ENCODE data around the gene FIG4.
"Not testable (repeated sequence)": the region's sequence is repeated elsewhere in the genome, so short reads cannot be mapped to it uniquely, and the experiment has no call there.

The FIG4 gene

GRCh38 chr6:109840796-109841195 is 149.7 kb downstream of the FIG4 start:
- no peak for TF ChIP-seq CTCF (conservative IDR thresholded peaks at IDR 0.05)
- no peak overlapping the region for H3K27ac ChIP-seq

GRCh38 chr6:109841869-109842268 is 150.8 kb downstream of the FIG4 start:
- TF ChIP-seq CTCF (conservative IDR thresholded peaks at IDR 0.05) = no peak
- H3K27ac ChIP-seq = no peak overlapping the region

DNA sequence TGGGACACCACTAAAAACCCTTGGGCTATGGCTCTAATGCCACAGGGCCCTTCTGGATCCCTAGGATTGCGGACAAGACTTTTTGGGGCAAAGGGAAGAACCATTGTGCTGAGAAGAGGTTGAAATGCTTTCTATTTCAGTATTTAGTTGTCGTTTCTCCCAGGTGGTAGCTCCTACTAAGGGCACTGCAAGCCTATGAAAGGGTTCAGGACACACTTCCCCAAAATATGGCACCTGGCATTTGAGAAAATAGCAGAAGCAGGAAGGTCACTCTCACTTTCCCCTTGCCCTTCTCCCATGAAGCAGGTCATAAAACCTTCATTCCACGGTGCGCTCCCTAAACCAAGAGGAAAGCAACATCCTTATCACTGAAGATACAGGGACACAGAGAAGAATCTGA is 161.6 kb downstream of the FIG4 start:
- no peak overlapping the region for H3K27ac ChIP-seq
- no peak for TF ChIP-seq CTCF (conservative IDR thresholded peaks at IDR 0.05)

- no peak overlapping the region for H3K27ac ChIP-seq
- TF ChIP-seq CTCF (conservative IDR thresholded peaks at IDR 0.05) = no peak
Observed at GRCh38 chr6:109853426-109853825, 162.3 kb downstream of the FIG4 start.

DNA sequence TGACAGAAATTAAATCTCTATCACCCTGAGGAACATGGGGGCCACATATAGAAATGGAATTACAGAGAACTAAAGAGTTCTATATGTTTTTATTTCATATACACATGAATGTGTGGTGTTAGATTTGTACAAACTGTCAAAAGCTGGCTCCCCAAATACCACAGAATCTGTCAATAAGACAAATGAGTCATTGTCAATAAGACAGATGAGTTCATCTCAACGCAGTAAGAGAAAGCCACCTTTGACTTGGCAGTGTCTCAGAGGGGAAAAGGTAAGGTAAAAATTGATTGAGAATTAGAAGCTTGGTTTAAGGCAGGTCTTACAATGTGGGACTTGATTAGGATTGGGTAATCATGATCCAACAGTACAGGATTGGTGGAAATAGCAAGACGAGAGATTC is 162.9 kb downstream of the FIG4 start:
- H3K27ac ChIP-seq = no peak overlapping the region
- TF ChIP-seq CTCF (conservative IDR thresholded peaks at IDR 0.05) = no peak

GRCh38 chr6:109854541-109855308 is 163.6 kb downstream of the FIG4 start:
- no peak overlapping the region for H3K27ac ChIP-seq
- TF ChIP-seq CTCF (conservative IDR thresholded peaks at IDR 0.05) = no peak

DNA sequence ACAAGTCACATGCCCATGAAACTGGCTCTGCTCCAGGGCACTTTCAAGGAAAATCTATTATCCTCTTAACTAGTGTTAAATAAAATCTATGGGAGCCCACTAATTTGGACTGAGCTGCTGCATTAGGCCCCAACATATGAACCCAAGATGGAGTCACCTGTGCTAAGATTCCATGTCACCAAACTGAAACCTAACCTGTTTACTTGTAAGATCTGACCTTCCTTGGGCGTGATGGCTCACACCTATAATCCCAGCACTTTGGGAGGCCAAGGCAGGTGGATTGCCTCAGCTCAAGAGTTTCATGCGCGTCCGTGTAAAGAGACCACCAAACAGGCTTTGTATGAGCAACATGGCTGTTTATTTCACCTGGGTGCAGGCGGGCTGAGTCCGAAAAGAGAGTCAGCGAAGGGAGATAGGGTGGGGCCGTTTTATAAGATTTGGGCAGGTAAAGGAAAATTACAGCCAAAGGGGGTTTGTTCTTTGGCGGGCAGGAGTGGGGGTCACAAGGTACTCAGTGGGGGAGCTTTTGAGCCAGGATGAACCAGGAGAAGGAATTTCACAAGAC is 164.5 kb downstream of the FIG4 start:
- H3K27ac ChIP-seq = not testable (repeated sequence)

DNA sequence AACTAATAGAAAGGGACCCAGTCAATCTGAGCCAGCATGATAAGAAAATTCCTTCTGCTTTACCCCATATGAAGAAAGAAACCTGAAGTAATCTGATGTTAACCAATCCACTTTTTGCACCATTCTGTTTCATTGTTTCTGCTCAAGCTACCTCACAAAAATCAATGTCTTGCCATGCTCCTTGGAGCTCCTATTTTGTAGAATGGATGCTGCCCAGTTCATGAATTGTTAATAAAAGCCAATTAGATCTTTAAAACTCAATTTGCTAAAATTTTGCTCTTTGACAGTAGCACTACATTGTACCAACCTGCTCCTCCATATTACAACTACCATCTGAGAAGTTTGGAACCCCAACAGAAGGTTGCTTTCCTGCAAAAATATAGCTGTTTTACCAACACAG is 170.8 kb downstream of the FIG4 start:
- no peak for TF ChIP-seq CTCF (conservative IDR thresholded peaks at IDR 0.05)
- no peak overlapping the region for H3K27ac ChIP-seq
